SK-N-SH (cell line): Measurements from ENCODE around the gene CLIC6. TPM values are rescaled to one million over a fixed set of nuclear protein-coding genes. Genes with fewer than 3 reads are reported as not detected.

ENCODE experiments used
- CTCF ChIA-PET: fragments of 300-600, 350-600 bp; formaldehyde crosslinking; extraction: SDS; loops from one replicate; lab custom pipeline; 2021; lab: Yijun Ruan, JAX
- POLR2A ChIA-PET: fragments of 350-600 bp; sonication (Branson Sonifier 250); formaldehyde crosslinking; extraction: SDS; loops from one replicate; lab custom pipeline; 2020; ENCODE audit warnings: antibody characterized with exemption, inconsistent platforms; lab: Yijun Ruan, JAX
- DNase-seq: peaks from one replicate; pipeline ENCODE4 v3.0.0; 2012
- H2AFZ ChIP-seq: fragments of 200-600 bp; sonication (generic); 2 replicates; pipeline ENCODE4 v1.8.1; 2016; ENCODE audit warnings: antibody characterized with exemption, mild to moderate bottlenecking, low read depth
- H3F3A ChIP-seq: fragments of 200-600 bp; sonication (generic); replicated peaks from 2 replicates; pipeline ENCODE3; 2016; ENCODE audit warnings: antibody characterized with exemption, mild to moderate bottlenecking; ENCODE audit not compliant: insufficient read depth
- H3K27ac ChIP-seq, 2 experiments: fragments of 200-500 bp in 1 of 2; fragments of 200-600 bp in 1 of 2; sonication (Bioruptor generic) in 1 of 2; sonication (generic), shearing (Covaris generic) in 1 of 2; 2 replicates each; pipeline versions ENCODE4 v1.5.1 to v1.6.1; 2014 to 2016; ENCODE audit warnings: low read depth in 2 of 2, inconsistent platforms in 1 of 2, low read length in 1 of 2, mild to moderate bottlenecking in 1 of 2, mixed read lengths in 1 of 2
- H3K27me3 ChIP-seq: fragments of 200-600 bp; sonication (generic), shearing (Covaris generic); 2 replicates; pipeline ENCODE4 v1.6.1; 2016; ENCODE audit warnings: mixed run types; ENCODE audit not compliant: insufficient read depth
- H3K36me3 ChIP-seq, 2 experiments: fragments of 200-500 bp in 1 of 2; fragments of 200-600 bp in 1 of 2; sonication (Bioruptor generic) in 1 of 2; sonication (generic) in 1 of 2; replicated peaks in 1 of 2; 2 replicates each; pipeline versions ENCODE3 to v1.5.1; 2014 to 2016; ENCODE audit warnings: low read length in 1 of 2, mild to moderate bottlenecking in 1 of 2; ENCODE audit not compliant: insufficient read depth in 2 of 2, control insufficient read depth in 1 of 2
- H3K4me1 ChIP-seq, 2 experiments: fragments of 200-500 bp in 1 of 2; fragments of 200-600 bp in 1 of 2; sonication (Bioruptor generic) in 1 of 2; sonication (generic), shearing (Covaris generic) in 1 of 2; 2 replicates each; pipeline versions ENCODE4 v1.5.1 to v1.6.1; 2014 to 2016; ENCODE audit warnings: low read depth in 1 of 2, low read length in 1 of 2, mixed run types in 1 of 2; ENCODE audit not compliant: insufficient read depth in 2 of 2, control insufficient read depth in 1 of 2
- H3K4me2 ChIP-seq: fragments of 200-600 bp; sonication (generic), shearing (Covaris generic); 2 replicates; pipeline ENCODE4 v1.6.1; 2017; ENCODE audit warnings: mixed run types
- H3K4me3 ChIP-seq, 2 experiments: fragments of 200-500 bp in 1 of 2; fragments of 200-600 bp in 1 of 2; sonication (Bioruptor generic) in 1 of 2; sonication (generic), shearing (Covaris generic) in 1 of 2; 2 replicates each; pipeline versions ENCODE4 v1.5.1 to v1.8.1; 2014 to 2016; ENCODE audit warnings: low read depth in 2 of 2, inconsistent platforms in 1 of 2, low read length in 1 of 2, mild to moderate bottlenecking in 1 of 2, mixed read lengths in 1 of 2, moderate library complexity in 1 of 2
- H3K79me2 ChIP-seq: fragments of 200-600 bp; sonication (generic); 2 replicates; pipeline ENCODE4 v1.8.1; 2017; ENCODE audit warnings: mild to moderate bottlenecking; ENCODE audit not compliant: insufficient read depth
- H3K9ac ChIP-seq: fragments of 200-600 bp; sonication (generic); 2 replicates; pipeline ENCODE4 v1.6.1; 2017; ENCODE audit warnings: mixed run types
- H3K9me2 ChIP-seq: fragments of 200-600 bp; sonication (generic); 2 replicates; pipeline ENCODE4 v1.6.1; 2017; ENCODE audit warnings: mixed run types
- H3K9me3 ChIP-seq: fragments of 200-600 bp; sonication (generic); 2 replicates; pipeline ENCODE4 v1.6.1; 2017; ENCODE audit warnings: mixed run types, mild to moderate bottlenecking, moderate library complexity
- H4K20me1 ChIP-seq: fragments of 200-600 bp; sonication (generic); 2 replicates; pipeline ENCODE4 v1.6.1; 2017; ENCODE audit warnings: mild to moderate bottlenecking, mixed run types; ENCODE audit not compliant: insufficient read depth
- ELF1 ChIP-seq: IDR thresholded peaks from 2 replicates; pipeline ENCODE4 v1.4.0; 2012
- FOSL2 ChIP-seq: IDR thresholded peaks from 2 replicates; pipeline ENCODE4 v1.4.0; 2012; ENCODE audit warnings: low read depth, mild to moderate bottlenecking, moderate library complexity, borderline replicate concordance
- FOXJ3 ChIP-seq: sonication (generic); formaldehyde crosslinking; IDR thresholded peaks from 2 replicates; pipeline ENCODE4 v1.5.1; 2020; ENCODE audit warnings: mild to moderate bottlenecking, missing genetic modification reagents
- FOXM1 ChIP-seq: IDR thresholded peaks from 2 replicates; pipeline ENCODE4 v1.4.0; 2012; ENCODE audit warnings: low read depth, mild to moderate bottlenecking
- GABPA ChIP-seq: IDR thresholded peaks from 2 replicates; pipeline ENCODE4 v1.4.0; 2012; ENCODE audit warnings: low read depth, mild to moderate bottlenecking
- GATA2 ChIP-seq: sonication (generic); formaldehyde crosslinking; IDR thresholded peaks from 2 replicates; pipeline ENCODE4 v1.5.0; 2020; ENCODE audit warnings: mild to moderate bottlenecking, missing genetic modification reagents
- MEF2A ChIP-seq: IDR thresholded peaks from 2 replicates; pipeline ENCODE4 v1.4.0; 2012; ENCODE audit warnings: low read depth, borderline replicate concordance
- MXI1 ChIP-seq: IDR thresholded peaks from 2 replicates; pipeline ENCODE4 v1.6.1; 2012; ENCODE audit warnings: mild to moderate bottlenecking, low read depth, low read length, improper control_type of control experiment
- NFIC ChIP-seq: IDR thresholded peaks from 2 replicates; pipeline ENCODE4 v1.4.0; 2012; ENCODE audit warnings: borderline replicate concordance
- NRF1 ChIP-seq: IDR thresholded peaks from 2 replicates; pipeline ENCODE4 v1.6.1; 2012; ENCODE audit warnings: low read depth, mild to moderate bottlenecking, low read length
- POLR2AphosphoS5 ChIP-seq: IDR thresholded peaks from 2 replicates; pipeline ENCODE4 v1.6.1; 2012; ENCODE audit warnings: low read depth, low read length
- RAD21 ChIP-seq: IDR thresholded peaks from 2 replicates; pipeline ENCODE4 v1.6.1; 2012; ENCODE audit warnings: mild to moderate bottlenecking, low read length
- RCOR1 ChIP-seq: fragments of 150-350 bp; IDR thresholded peaks from 2 replicates; pipeline ENCODE4 v1.6.1; 2017; ENCODE audit warnings: antibody characterized with exemption, low read length
- RFX5 ChIP-seq: IDR thresholded peaks from 2 replicates; pipeline ENCODE4 v1.6.1; 2012; ENCODE audit warnings: mild to moderate bottlenecking, improper control_type of control experiment, low read length
- RXRA ChIP-seq: IDR thresholded peaks from 2 replicates; pipeline ENCODE4 v1.4.0; 2012; ENCODE audit warnings: low read depth, mild to moderate bottlenecking, borderline replicate concordance
- SIN3A ChIP-seq: IDR thresholded peaks from 2 replicates; pipeline ENCODE4 v1.6.1; 2012; ENCODE audit warnings: low read depth, mild to moderate bottlenecking, low read length, moderate library complexity, borderline replicate concordance
- SMC3 ChIP-seq: IDR thresholded peaks from 2 replicates; pipeline ENCODE4 v1.6.1; 2012; ENCODE audit warnings: low read depth, low read length, improper control_type of control experiment
- TAF1 ChIP-seq: IDR thresholded peaks from 2 replicates; pipeline ENCODE4 v1.6.1; 2012; ENCODE audit warnings: low read depth, mild to moderate bottlenecking, low read length, moderate library complexity, borderline replicate concordance
- TCF12 ChIP-seq: IDR thresholded peaks from 2 replicates; pipeline ENCODE4 v1.4.0; 2012
- TEAD4 ChIP-seq: IDR thresholded peaks from 2 replicates; pipeline ENCODE4 v1.4.0; 2012; ENCODE audit warnings: mild to moderate bottlenecking, borderline replicate concordance; ENCODE audit not compliant: insufficient read depth
- WGBS: methylation state at CpG from one replicate; pipeline ENCODE4 v1.1.6; 2017; ENCODE audit warnings: low lambda C conversion rate; 5-methylcytosine and 5-hydroxymethylcytosine counted together
- polyA plus RNA-seq, 3 experiments: library from polyadenylated mRNA; depleted of rRNA; stranded (reverse); fragments of >200 nt; gene quantifications; 2 replicates each; pipeline ENCODE4 v1.2.3, GENCODE V29; 2012
- TF ChIP-seq, protein P1 (sequence below): IDR thresholded peaks from 2 replicates; pipeline ENCODE4 v1.4.0; 2012; ENCODE audit warnings: low read depth, borderline replicate concordance
- TF ChIP-seq, protein P2 (sequence below): IDR thresholded peaks from 2 replicates; pipeline ENCODE4 v1.4.0; 2012; ENCODE audit warnings: low read depth
- TF ChIP-seq, protein P3 (sequence below): IDR thresholded peaks from 2 replicates; pipeline ENCODE4; 2012
- TF ChIP-seq, protein P4 (sequence below): fragments of 150-350 bp; IDR thresholded peaks from 2 replicates; pipeline ENCODE4 v1.6.1; 2016; ENCODE audit warnings: mild to moderate bottlenecking, low read depth, low read length
- TF ChIP-seq, protein P5 (sequence below): fragments of 150-350 bp; IDR thresholded peaks from 2 replicates; pipeline ENCODE4 v1.6.1; 2017; ENCODE audit warnings: antibody characterized with exemption, low read length, low read depth, borderline replicate concordance

CLIC6 gene
- polyA plus RNA-seq, 1 of the 3 experiments (the other 2 are of a cell fraction) = 0.08 TPM

DNA sequence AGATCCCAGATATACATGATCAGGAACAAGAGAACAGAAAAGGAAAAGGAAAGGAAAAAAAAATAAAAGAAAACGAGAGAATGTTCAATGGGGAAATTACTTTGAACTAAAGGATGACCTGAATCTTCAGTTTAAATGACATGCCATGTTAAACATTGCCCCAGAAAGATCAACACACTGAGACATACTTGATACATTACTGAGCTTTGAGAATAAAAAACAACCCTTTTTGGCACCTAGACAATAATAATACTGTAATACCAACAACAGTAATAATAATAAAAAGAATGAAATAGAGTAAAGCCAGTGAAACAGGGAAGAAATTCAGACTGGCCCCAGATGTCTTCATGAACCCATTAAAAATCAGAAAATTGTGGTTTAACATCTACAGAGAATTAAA, 44.8 kb downstream of the CLIC6 start:
- no peaks in the 10 kb centered on the region for H3K9me3 ChIP-seq
- H3K79me2 ChIP-seq = no peaks in the 10 kb centered on the region
- no peak overlapping the region for H3K9ac ChIP-seq
- no peak overlapping the region for H2AFZ ChIP-seq
- no peaks in the 10 kb centered on the region for H4K20me1 ChIP-seq
- H3K27ac ChIP-seq = no peak overlapping the region
- no peak overlapping the region for H3K4me3 ChIP-seq
- 39% methylated on average over 1 of the region's 1 CpG for WGBS
- H3K9me2 ChIP-seq = no peaks in the 10 kb centered on the region
- POLR2A ChIA-PET = no interaction called here
- no peaks in the 10 kb centered on the region for H3F3A ChIP-seq
- no peaks in the 10 kb centered on the region for H3K36me3 ChIP-seq
- DNase-seq = no peak
- H3K27me3 ChIP-seq = peaks cover 20% of the 10 kb centered on the region; the same call in 1 of the 2 replicates
- no peak overlapping the region for H3K4me2 ChIP-seq
- TF ChIP-seq SIN3A (no peak), SMC3 (no peak), GATA2 (CRISPR knock-in tag) (no peak), RXRA (no peak), POLR2AphosphoS5 (no peak), FOXM1 (no peak), MXI1 (no peak), GABPA (no peak), RFX5 (no peak), TAF1 (no peak), TEAD4 (no peak), MEF2A (no peak), ELF1 (no peak)
- TF ChIP-seq, protein P1, sequence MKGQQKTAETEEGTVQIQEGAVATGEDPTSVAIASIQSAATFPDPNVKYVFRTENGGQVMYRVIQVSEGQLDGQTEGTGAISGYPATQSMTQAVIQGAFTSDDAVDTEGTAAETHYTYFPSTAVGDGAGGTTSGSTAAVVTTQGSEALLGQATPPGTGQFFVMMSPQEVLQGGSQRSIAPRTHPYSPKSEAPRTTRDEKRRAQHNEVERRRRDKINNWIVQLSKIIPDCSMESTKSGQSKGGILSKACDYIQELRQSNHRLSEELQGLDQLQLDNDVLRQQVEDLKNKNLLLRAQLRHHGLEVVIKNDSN = no peak
- TF ChIP-seq, protein P2, sequence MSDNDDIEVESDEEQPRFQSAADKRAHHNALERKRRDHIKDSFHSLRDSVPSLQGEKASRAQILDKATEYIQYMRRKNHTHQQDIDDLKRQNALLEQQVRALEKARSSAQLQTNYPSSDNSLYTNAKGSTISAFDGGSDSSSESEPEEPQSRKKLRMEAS = no peak
- TF ChIP-seq, protein P3, sequence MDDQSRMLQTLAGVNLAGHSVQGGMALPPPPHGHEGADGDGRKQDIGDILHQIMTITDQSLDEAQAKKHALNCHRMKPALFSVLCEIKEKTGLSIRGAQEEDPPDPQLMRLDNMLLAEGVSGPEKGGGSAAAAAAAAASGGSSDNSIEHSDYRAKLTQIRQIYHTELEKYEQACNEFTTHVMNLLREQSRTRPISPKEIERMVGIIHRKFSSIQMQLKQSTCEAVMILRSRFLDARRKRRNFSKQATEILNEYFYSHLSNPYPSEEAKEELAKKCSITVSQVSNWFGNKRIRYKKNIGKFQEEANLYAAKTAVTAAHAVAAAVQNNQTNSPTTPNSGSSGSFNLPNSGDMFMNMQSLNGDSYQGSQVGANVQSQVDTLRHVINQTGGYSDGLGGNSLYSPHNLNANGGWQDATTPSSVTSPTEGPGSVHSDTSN = no peak
- TF ChIP-seq, protein P4, sequence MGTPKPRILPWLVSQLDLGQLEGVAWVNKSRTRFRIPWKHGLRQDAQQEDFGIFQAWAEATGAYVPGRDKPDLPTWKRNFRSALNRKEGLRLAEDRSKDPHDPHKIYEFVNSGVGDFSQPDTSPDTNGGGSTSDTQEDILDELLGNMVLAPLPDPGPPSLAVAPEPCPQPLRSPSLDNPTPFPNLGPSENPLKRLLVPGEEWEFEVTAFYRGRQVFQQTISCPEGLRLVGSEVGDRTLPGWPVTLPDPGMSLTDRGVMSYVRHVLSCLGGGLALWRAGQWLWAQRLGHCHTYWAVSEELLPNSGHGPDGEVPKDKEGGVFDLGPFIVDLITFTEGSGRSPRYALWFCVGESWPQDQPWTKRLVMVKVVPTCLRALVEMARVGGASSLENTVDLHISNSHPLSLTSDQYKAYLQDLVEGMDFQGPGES = no peak
- H3K4me1 ChIP-seq = no peaks in the 10 kb centered on the region; a peak in 1 of 4 replicates
- CTCF ChIA-PET = no interaction called here

DNA sequence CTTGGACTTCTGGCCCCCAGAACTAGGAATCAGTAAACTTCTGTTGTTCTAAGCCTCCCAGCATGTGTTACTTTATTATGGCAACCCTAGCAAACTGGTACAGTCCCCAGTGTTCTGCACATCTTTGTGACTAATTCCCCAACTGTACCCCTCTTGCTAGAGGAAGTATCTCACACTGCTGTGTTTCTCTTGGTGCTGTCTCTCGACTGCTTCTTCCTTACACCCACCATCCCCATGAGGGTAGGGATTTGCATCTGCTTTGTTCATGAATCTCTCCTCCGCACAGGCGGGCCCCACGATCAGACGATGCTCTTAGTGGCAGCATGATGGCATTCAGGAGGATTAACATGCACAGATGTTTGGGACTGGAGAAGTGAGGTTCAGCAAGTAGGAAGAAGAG, 46.7 kb downstream of the CLIC6 start:
- no peaks in the 10 kb centered on the region for H3K36me3 ChIP-seq
- H3K4me1 ChIP-seq = no peaks in the 10 kb centered on the region; a peak in 1 of 4 replicates
- no peaks in the 10 kb centered on the region for H3K9me2 ChIP-seq
- POLR2A ChIA-PET = no interaction called here
- H3K27me3 ChIP-seq = peaks cover 14% of the 10 kb centered on the region; the same call in 1 of the 2 replicates
- no peaks in the 10 kb centered on the region for H3F3A ChIP-seq
- no peak overlapping the region for H3K9ac ChIP-seq
- no peak overlapping the region for H3K27ac ChIP-seq
- no peaks in the 10 kb centered on the region for H4K20me1 ChIP-seq
- 42% methylated on average over 3 of the region's 5 CpGs for WGBS
- H2AFZ ChIP-seq = no peak overlapping the region
- H3K4me2 ChIP-seq = no peak overlapping the region
- H3K4me3 ChIP-seq = no peak overlapping the region
- H3K79me2 ChIP-seq = no peaks in the 10 kb centered on the region
- DNase-seq = no peak
- no peaks in the 10 kb centered on the region for H3K9me3 ChIP-seq
- CTCF ChIA-PET = no interaction called here
- TF ChIP-seq, protein P2 = no peak
- no peak for TF ChIP-seq FOXJ3 (CRISPR knock-in tag)
- no peak for TF ChIP-seq TAF1
- TF ChIP-seq RAD21 = no peak
- no peak for TF ChIP-seq MEF2A
- no peak for TF ChIP-seq NFIC
- TF ChIP-seq FOXM1 = no peak
- TF ChIP-seq RCOR1 = no peak
- no peak for TF ChIP-seq NRF1
- TF ChIP-seq TCF12 = no peak
- no peak for TF ChIP-seq FOSL2
- TF ChIP-seq, protein P5, sequence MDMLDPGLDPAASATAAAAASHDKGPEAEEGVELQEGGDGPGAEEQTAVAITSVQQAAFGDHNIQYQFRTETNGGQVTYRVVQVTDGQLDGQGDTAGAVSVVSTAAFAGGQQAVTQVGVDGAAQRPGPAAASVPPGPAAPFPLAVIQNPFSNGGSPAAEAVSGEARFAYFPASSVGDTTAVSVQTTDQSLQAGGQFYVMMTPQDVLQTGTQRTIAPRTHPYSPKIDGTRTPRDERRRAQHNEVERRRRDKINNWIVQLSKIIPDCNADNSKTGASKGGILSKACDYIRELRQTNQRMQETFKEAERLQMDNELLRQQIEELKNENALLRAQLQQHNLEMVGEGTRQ = no peak
- no peak for TF ChIP-seq RXRA
- no peak for TF ChIP-seq GATA2 (CRISPR knock-in tag)
